Muscle layer of duodenum (tissue), 2 donors: ENCODE data around the gene PTPRQ.

Experiments
- H3K27ac ChIP-seq: one replicate; pipeline ENCODE4 v1.7.0; 2013; ENCODE audit warnings: mild to moderate bottlenecking, low read length
- H3K27me3 ChIP-seq: one replicate; pipeline ENCODE4 v1.7.0; 2013; ENCODE audit warnings: low read depth, mild to moderate bottlenecking, control low read depth, low read length
- H3K36me3 ChIP-seq, 2 donors: one replicate each; pipeline ENCODE4 v1.7.0; 2013; ENCODE audit warnings: low read length in 2 of 2, control low read depth in 1 of 2, mild to moderate bottlenecking in 1 of 2; ENCODE audit not compliant: insufficient read depth in 2 of 2, control insufficient read depth in 1 of 2
- H3K4me1 ChIP-seq, 2 donors: one replicate each; pipeline ENCODE4 v1.7.0; 2013; ENCODE audit warnings: low read length in 2 of 2, mild to moderate bottlenecking in 2 of 2, control low read depth in 1 of 2, moderate library complexity in 1 of 2; ENCODE audit not compliant: insufficient read depth in 2 of 2, control insufficient read depth in 1 of 2
- H3K4me3 ChIP-seq, 2 donors: one replicate each; pipeline ENCODE4 v1.7.0; 2013; ENCODE audit warnings: low read length in 2 of 2, low read depth in 1 of 2, mild to moderate bottlenecking in 1 of 2
- H3K9me3 ChIP-seq, 2 donors: one replicate each; pipeline ENCODE4 v1.7.0; 2013; ENCODE audit warnings: low read length in 2 of 2, control low read depth in 1 of 2, mild to moderate bottlenecking in 1 of 2; ENCODE audit not compliant: control insufficient read depth in 1 of 2
- donor health status: healthy.

Gene PTPRQ

DNA sequence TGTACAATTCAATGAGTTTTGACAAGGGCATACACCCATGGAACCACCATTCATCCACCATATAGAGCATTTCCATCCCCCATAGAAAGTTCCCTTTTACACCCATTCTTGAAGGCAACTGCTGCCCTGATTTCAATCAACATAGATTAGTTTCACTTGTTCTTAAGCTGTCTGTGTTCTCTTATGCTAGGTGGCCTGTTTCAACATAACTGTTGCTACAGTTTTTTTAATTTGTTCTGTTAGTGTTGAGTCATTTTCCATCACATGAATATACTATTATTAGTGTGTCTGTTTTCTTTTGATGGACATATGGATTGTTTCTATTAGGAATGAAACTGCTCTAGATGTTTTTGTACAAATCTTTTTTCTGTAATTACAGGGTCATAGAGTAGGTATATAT lies 123.4 kb downstream of the PTPRQ start:
- no peaks in the 10 kb centered on the region for H3K36me3 ChIP-seq
- no peaks in the 10 kb centered on the region for H3K9me3 ChIP-seq
- H3K4me3 ChIP-seq, result no peak overlapping the region
- H3K4me1 ChIP-seq, result no peaks in the 10 kb centered on the region
- H3K27me3 ChIP-seq, result no peaks in the 10 kb centered on the region
- no peak overlapping the region for H3K27ac ChIP-seq

DNA sequence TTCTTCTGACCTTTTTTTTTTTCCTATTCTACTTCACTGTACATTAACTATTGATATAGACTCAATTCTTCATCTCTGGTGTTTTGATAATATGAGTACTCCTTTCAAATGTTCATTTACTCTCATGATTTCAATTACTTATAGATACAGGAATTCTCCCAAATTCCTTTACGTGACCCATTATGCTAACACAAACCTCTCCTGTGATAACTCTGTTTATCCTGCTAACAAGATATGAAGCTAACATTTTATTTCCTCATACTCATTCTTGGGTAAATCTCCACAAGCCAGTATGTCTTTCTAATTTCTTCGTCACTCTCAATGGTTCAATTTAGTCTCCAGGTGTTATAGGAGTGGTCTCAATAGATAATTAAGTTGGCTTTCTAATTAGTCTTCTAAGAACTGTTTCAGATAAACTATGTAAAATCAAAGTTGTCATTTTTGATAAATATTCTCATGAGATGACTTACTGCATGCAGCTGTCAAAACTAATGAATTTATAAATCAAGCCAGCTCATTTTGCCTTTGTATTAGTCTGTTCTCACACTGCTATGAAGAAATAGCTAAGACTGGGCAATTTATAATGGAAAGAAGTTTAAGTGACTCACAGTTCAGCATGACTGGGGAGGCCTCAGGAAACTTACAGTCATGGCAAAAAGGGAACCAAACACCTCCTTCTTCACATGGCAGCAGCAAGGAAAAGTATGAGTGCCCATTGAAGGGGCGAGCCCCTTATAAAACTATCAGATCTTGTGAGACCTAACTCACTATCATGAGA lies 132.8 kb downstream of the PTPRQ start:
- Histone ChIP-seq H3K36me3 (no peaks in the 10 kb centered on the region), H3K27me3 (no peaks in the 10 kb centered on the region), H3K4me1 (no peaks in the 10 kb centered on the region), H3K9me3 (no peaks in the 10 kb centered on the region), H3K27ac (no peak overlapping the region), H3K4me3 (no peak overlapping the region)

- no peaks in the 10 kb centered on the region for H3K9me3 ChIP-seq
- H3K4me3 ChIP-seq, result no peak overlapping the region
- no peaks in the 10 kb centered on the region for H3K4me1 ChIP-seq
- H3K36me3 ChIP-seq, result no peaks in the 10 kb centered on the region
- H3K27ac ChIP-seq, result no peak overlapping the region
- H3K27me3 ChIP-seq, result no peaks in the 10 kb centered on the region
Measured at GRCh38 chr12:80580254-80580653, 136.2 kb downstream of the PTPRQ start.

- Histone ChIP-seq H3K4me1 (no peaks in the 10 kb centered on the region), H3K36me3 (no peaks in the 10 kb centered on the region), H3K27me3 (no peaks in the 10 kb centered on the region), H3K4me3 (no peak overlapping the region), H3K27ac (no peak overlapping the region), H3K9me3 (no peaks in the 10 kb centered on the region)
Measured at GRCh38 chr12:80581783-80582182, 137.7 kb downstream of the PTPRQ start.

DNA sequence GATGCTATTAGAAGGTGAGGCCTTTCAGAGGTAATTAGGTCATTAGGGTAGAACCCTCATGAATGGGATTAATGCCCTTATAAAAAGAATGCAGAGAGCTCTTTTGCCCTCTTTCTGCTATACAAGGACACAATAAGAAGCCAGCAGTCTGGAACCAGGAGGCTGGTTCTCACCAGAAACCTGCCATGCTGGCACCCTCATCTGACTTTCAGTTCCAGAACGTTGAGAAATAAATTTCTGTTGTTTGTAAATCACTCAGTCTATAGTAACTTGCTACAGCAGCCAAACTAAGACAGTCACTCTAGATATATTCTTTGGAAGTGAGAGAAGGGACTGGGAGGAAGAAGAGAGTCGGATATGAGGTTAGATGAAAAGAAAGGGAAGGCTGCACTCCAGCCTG lies 138.4 kb downstream of the PTPRQ start:
- no peak overlapping the region for H3K27ac ChIP-seq
- H3K36me3 ChIP-seq, result no peaks in the 10 kb centered on the region
- H3K27me3 ChIP-seq, result no peaks in the 10 kb centered on the region
- no peaks in the 10 kb centered on the region for H3K9me3 ChIP-seq
- no peaks in the 10 kb centered on the region for H3K4me1 ChIP-seq
- H3K4me3 ChIP-seq, result no peak overlapping the region

GRCh38 chr12:80589077-80589476 lies 145.0 kb downstream of the PTPRQ start:
- Histone ChIP-seq H3K4me3 (no peak overlapping the region), H3K27ac (no peak overlapping the region), H3K9me3 (no peaks in the 10 kb centered on the region), H3K4me1 (no peaks in the 10 kb centered on the region), H3K27me3 (no peaks in the 10 kb centered on the region), H3K36me3 (no peaks in the 10 kb centered on the region)

GRCh38 chr12:80590085-80590484 lies 146.1 kb downstream of the PTPRQ start:
- no peaks in the 10 kb centered on the region for H3K27me3 ChIP-seq
- no peak overlapping the region for H3K27ac ChIP-seq
- H3K36me3 ChIP-seq, result no peaks in the 10 kb centered on the region
- H3K9me3 ChIP-seq, result no peaks in the 10 kb centered on the region
- no peak overlapping the region for H3K4me3 ChIP-seq
- H3K4me1 ChIP-seq, result no peaks in the 10 kb centered on the region

DNA sequence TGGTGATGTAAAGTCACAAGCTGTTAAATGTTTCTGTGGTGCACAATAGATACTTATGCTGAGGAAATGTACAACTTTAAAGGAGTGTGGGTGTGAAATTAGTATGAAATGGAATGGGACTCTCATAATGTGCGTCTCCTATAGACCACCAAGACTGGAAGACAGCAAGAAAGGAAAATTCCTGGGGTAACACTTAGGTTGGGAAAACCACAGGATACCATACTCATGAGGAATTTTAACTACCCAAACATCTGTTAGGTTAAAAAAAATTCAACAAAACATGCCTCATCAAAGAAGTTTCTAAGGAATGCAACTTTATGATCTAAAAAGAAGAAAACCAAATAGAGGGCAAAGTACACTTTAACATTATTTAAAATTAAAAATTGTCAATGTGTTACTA lies 149.7 kb downstream of the PTPRQ start:
- H3K36me3 ChIP-seq, result no peaks in the 10 kb centered on the region
- no peak overlapping the region for H3K27ac ChIP-seq
- no peaks in the 10 kb centered on the region for H3K9me3 ChIP-seq
- no peak overlapping the region for H3K4me3 ChIP-seq
- H3K4me1 ChIP-seq, result no peaks in the 10 kb centered on the region
- no peaks in the 10 kb centered on the region for H3K27me3 ChIP-seq

- H3K27me3 ChIP-seq, result no peaks in the 10 kb centered on the region
- H3K9me3 ChIP-seq, result no peaks in the 10 kb centered on the region
- no peaks in the 10 kb centered on the region for H3K4me1 ChIP-seq
- H3K36me3 ChIP-seq, result no peaks in the 10 kb centered on the region
- H3K4me3 ChIP-seq, result no peak overlapping the region
- H3K27ac ChIP-seq, result no peak overlapping the region
Measured at GRCh38 chr12:80596509-80596908, 152.5 kb downstream of the PTPRQ start.

- no peaks in the 10 kb centered on the region for H3K4me1 ChIP-seq
- H3K9me3 ChIP-seq, result no peaks in the 10 kb centered on the region
- no peak overlapping the region for H3K4me3 ChIP-seq
- no peak overlapping the region for H3K27ac ChIP-seq
- H3K36me3 ChIP-seq, result no peaks in the 10 kb centered on the region
- H3K27me3 ChIP-seq, result no peaks in the 10 kb centered on the region
Measured at GRCh38 chr12:80598004-80598606, 154.1 kb downstream of the PTPRQ start.

- no peaks in the 10 kb centered on the region for H3K36me3 ChIP-seq
- no peak overlapping the region for H3K4me3 ChIP-seq
- H3K4me1 ChIP-seq, result no peaks in the 10 kb centered on the region
- H3K27ac ChIP-seq, result no peak overlapping the region
- H3K9me3 ChIP-seq, result no peaks in the 10 kb centered on the region
- H3K27me3 ChIP-seq, result no peaks in the 10 kb centered on the region
Measured at GRCh38 chr12:80602455-80602854, 158.4 kb downstream of the PTPRQ start.
